Astrocyte (in vitro differentiated cells and primary cell): Measurements from ENCODE around the gene VAV1. TPM values are rescaled to one million over a fixed set of nuclear protein-coding genes. Genes with fewer than 3 reads are reported as not detected.

ENCODE experiments used
- DNase-seq: peaks from one replicate; pipeline ENCODE4 v3.0.0-alpha.2; 2010; ENCODE audit warnings: low read depth
- FAIRE-seq: peaks from 2 replicates; lab custom pipeline; 2011; peaks lifted over from hg19 to GRCh38; lab: Jason Lieb, UNC
- H2AFZ ChIP-seq: 2 replicates; pipeline ENCODE4 v1.6.0; 2012; ENCODE audit warnings: low read depth, low read length, inconsistent platforms
- H3K27ac ChIP-seq: 2 replicates; pipeline ENCODE4 v1.5.1; 2011; ENCODE audit warnings: low read depth, low read length, inconsistent platforms
- H3K27me3 ChIP-seq: 2 replicates; pipeline ENCODE4 v1.6.0; 2011; ENCODE audit warnings: low read length, inconsistent platforms; ENCODE audit not compliant: insufficient read depth
- H3K36me3 ChIP-seq: 2 replicates; pipeline ENCODE4 v1.5.1; 2011; ENCODE audit warnings: low read length, inconsistent platforms; ENCODE audit not compliant: insufficient read depth
- H3K4me1 ChIP-seq: 2 replicates; pipeline ENCODE4 v1.5.1; 2011; ENCODE audit warnings: low read length, inconsistent platforms; ENCODE audit not compliant: insufficient read depth
- H3K4me2 ChIP-seq: 2 replicates; pipeline ENCODE4 v1.6.0; 2012; ENCODE audit warnings: low read length, inconsistent platforms
- H3K4me3 ChIP-seq: 2 replicates; pipeline ENCODE4 v1.5.1; 2011; ENCODE audit warnings: low read depth, mild to moderate bottlenecking, low read length, inconsistent platforms; ENCODE audit not compliant: insufficient read depth
- H3K79me2 ChIP-seq: 2 replicates; pipeline ENCODE4 v1.6.0; 2012; ENCODE audit warnings: mild to moderate bottlenecking, low read length, inconsistent platforms; ENCODE audit not compliant: insufficient read depth
- H3K9ac ChIP-seq: 2 replicates; pipeline ENCODE4 v1.6.0; 2012; ENCODE audit warnings: mild to moderate bottlenecking, low read length, inconsistent platforms
- H3K9me3 ChIP-seq: 2 replicates; pipeline ENCODE4 v1.5.1; 2012; ENCODE audit warnings: low read depth, mild to moderate bottlenecking, low read length, inconsistent platforms; ENCODE audit not compliant: insufficient read depth
- H4K20me1 ChIP-seq: 2 replicates; pipeline ENCODE4 v1.6.0; 2012; ENCODE audit warnings: low read length, inconsistent platforms; ENCODE audit not compliant: insufficient read depth
- H3K27ac Mint-ChIP-seq: one replicate; pipeline ENCODE4 v1.8.0; 2021; ENCODE audit warnings: mild to moderate bottlenecking, mixed read lengths; ENCODE audit not compliant: unreplicated experiment
- H3K27me3 Mint-ChIP-seq: one replicate; pipeline ENCODE4 v1.8.0; 2021; ENCODE audit warnings: low read depth, mixed read lengths; ENCODE audit not compliant: unreplicated experiment
- H3K36me3 Mint-ChIP-seq: one replicate; pipeline ENCODE4 v1.8.0; 2021; ENCODE audit warnings: low read depth, mixed read lengths; ENCODE audit not compliant: unreplicated experiment
- H3K4me1 Mint-ChIP-seq: one replicate; pipeline ENCODE4 v1.8.0; 2021; ENCODE audit warnings: low read depth, mixed read lengths; ENCODE audit not compliant: unreplicated experiment
- H3K4me3 Mint-ChIP-seq: one replicate; pipeline ENCODE4 v1.8.0; 2021; ENCODE audit warnings: mild to moderate bottlenecking, moderate library complexity, mixed read lengths; ENCODE audit not compliant: unreplicated experiment
- H3K9me3 Mint-ChIP-seq: one replicate; pipeline ENCODE4 v1.8.0; 2021; ENCODE audit warnings: mild to moderate bottlenecking, mixed read lengths; ENCODE audit not compliant: unreplicated experiment
- EZH2 ChIP-seq: IDR thresholded peaks from 2 replicates; pipeline ENCODE4 v1.6.1; 2012; ENCODE audit warnings: mild to moderate bottlenecking, low read length, inconsistent platforms; ENCODE audit not compliant: insufficient read depth
- total RNA-seq: library from RNA; stranded (reverse); gene quantifications from 2 replicates; pipeline ENCODE4 v1.2.1, GENCODE V29; 2021
- TF ChIP-seq, protein P1 (sequence below): IDR thresholded peaks from 2 replicates; pipeline ENCODE4 v1.5.1; 2011; ENCODE audit warnings: low read depth, mild to moderate bottlenecking, inconsistent platforms, low read length, moderate library complexity; ENCODE audit not compliant: insufficient read depth

VAV1 gene
- total RNA-seq, 1 donor from 2014 or later = not detected

DNA sequence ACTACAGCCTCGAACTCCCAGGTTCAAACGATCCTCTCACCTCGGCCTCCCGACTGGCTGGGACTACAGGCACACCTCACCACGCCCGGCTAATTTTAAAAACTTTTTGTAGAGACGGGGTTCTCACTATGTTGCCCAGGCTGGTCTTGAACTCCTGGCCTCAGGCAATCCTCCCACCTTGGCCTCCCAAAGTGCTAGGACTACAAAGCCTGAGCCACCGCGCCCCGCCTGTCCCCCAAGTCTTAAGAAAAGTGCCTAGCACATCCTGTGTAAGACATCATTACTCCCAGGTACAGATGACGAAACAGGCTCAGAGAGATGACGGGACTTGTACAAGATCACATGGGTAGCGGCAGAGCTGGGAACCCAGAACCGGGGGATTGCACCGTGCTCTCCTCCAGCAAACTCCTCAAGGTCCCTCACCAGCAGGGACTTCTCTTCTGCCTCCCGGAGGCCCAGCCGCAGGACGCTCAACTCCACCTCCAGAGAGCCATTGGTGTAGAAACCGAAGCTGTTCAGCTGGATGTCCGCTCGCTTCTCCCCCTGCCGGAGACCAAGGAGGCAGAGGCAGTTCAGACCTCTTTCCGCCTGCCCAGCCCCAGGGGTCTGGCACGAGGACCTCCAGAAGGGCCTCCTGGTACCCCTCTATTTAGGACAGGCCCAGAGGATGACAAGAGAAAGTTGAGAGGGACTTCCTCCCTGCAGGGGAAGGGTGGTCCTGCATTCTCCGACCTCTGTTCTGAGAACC lies 36.2 kb upstream of the VAV1 start:
- Mint-ChIP-seq H3K27ac (peak overlapping the region; percentile 93), H3K4me1 (peaks cover 16% of the 10 kb centered on the region), H3K27me3 (no peaks in the 10 kb centered on the region), H3K9me3 (peaks cover 3% of the 10 kb centered on the region), H3K36me3 (peaks cover 4% of the 10 kb centered on the region), H3K4me3 (peak overlapping the region; percentile 99)
- H3K27ac ChIP-seq = peak overlapping the region; percentile 93
- TF ChIP-seq EZH2 = no peak
- TF ChIP-seq, protein P1, sequence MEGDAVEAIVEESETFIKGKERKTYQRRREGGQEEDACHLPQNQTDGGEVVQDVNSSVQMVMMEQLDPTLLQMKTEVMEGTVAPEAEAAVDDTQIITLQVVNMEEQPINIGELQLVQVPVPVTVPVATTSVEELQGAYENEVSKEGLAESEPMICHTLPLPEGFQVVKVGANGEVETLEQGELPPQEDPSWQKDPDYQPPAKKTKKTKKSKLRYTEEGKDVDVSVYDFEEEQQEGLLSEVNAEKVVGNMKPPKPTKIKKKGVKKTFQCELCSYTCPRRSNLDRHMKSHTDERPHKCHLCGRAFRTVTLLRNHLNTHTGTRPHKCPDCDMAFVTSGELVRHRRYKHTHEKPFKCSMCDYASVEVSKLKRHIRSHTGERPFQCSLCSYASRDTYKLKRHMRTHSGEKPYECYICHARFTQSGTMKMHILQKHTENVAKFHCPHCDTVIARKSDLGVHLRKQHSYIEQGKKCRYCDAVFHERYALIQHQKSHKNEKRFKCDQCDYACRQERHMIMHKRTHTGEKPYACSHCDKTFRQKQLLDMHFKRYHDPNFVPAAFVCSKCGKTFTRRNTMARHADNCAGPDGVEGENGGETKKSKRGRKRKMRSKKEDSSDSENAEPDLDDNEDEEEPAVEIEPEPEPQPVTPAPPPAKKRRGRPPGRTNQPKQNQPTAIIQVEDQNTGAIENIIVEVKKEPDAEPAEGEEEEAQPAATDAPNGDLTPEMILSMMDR = peak; percentile 50
- no peaks in the 10 kb centered on the region for H4K20me1 ChIP-seq
- H2AFZ ChIP-seq = peak overlapping the region; percentile 55
- H3K9ac ChIP-seq = peak overlapping the region; percentile 89
- H3K79me2 ChIP-seq = peaks cover 25% of the 10 kb centered on the region
- no peaks in the 10 kb centered on the region for H3K36me3 ChIP-seq
- FAIRE-seq = no peak
- H3K4me3 ChIP-seq = peak overlapping the region; percentile 79
- H3K4me1 ChIP-seq = peaks cover 25% of the 10 kb centered on the region
- H3K4me2 ChIP-seq = peak overlapping the region; percentile 95
- DNase-seq = peak; percentile 79
- no peaks in the 10 kb centered on the region for H3K27me3 ChIP-seq
- H3K9me3 ChIP-seq = no peaks in the 10 kb centered on the region

DNA sequence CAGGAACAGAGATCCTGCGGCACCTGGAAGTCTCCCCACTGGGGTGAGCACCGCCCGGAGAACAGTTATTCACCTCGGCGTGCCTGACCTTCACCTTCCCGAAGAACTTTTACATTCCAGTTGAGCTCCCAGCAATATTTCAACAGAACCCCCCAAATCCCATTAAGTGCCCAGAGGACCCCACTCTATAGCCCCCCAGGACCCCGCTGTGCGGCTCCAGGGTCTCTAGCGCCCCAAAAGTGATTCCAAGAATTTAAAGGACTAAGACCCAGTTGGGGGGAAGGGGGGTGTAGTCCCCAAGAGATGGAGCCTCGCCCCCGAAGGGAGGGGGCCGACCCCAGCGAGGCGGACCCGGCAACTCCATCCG lies 35.6 kb upstream of the VAV1 start:
- peak overlapping the region; percentile 93 for H3K27ac ChIP-seq
- peaks cover 25% of the 10 kb centered on the region for H3K4me1 ChIP-seq
- DNase-seq (no peak), FAIRE-seq (no peak)
- Mint-ChIP-seq H3K36me3 (peaks cover 4% of the 10 kb centered on the region), H3K4me1 (peaks cover 16% of the 10 kb centered on the region), H3K4me3 (peak overlapping the region; percentile 99), H3K9me3 (peaks cover 3% of the 10 kb centered on the region), H3K27ac (peak overlapping the region; percentile 93), H3K27me3 (no peaks in the 10 kb centered on the region)
- TF ChIP-seq EZH2 = no peak
- TF ChIP-seq, protein P1 = no peak
- H4K20me1 ChIP-seq = no peaks in the 10 kb centered on the region
- peak overlapping the region; percentile 79 for H3K4me3 ChIP-seq
- peaks cover 29% of the 10 kb centered on the region for H3K79me2 ChIP-seq
- no peaks in the 10 kb centered on the region for H3K9me3 ChIP-seq
- peak overlapping the region; percentile 95 for H3K4me2 ChIP-seq
- H2AFZ ChIP-seq = peak overlapping the region; percentile 80
- H3K27me3 ChIP-seq = no peaks in the 10 kb centered on the region
- peak overlapping the region; percentile 89 for H3K9ac ChIP-seq
- no peaks in the 10 kb centered on the region for H3K36me3 ChIP-seq
